RWPE2 (cell line): Measurements from ENCODE around the gene MYO1F.

Experiments
- ATAC-seq: fragments of 200-7000 bp; cut with Tn5 transposase; 3 replicates; pipeline ENCODE4 v1.9.1; 2021; ENCODE audit warnings: low read depth
- DNase-seq: peaks from one replicate; pipeline ENCODE4 v3.0.0-alpha.2; 2020; ENCODE audit warnings: low spot score
- H3K27ac ChIP-seq: fragments of 450-650 bp; 2 replicates; pipeline ENCODE4 v1.5.1; 2017; ENCODE audit warnings: mild to moderate bottlenecking; ENCODE audit not compliant: poor library complexity, severe bottlenecking
- H3K27me3 ChIP-seq: fragments of 250-450 bp; sonication (Bioruptor Pico); 2 replicates; pipeline ENCODE4 v1.5.1; 2021; ENCODE audit warnings: mild to moderate bottlenecking, moderate library complexity; ENCODE audit not compliant: insufficient read depth, poor library complexity, severe bottlenecking
- H3K36me3 ChIP-seq: fragments of 250-450 bp; sonication (Bioruptor Pico); 2 replicates; pipeline ENCODE4 v1.5.1; 2020; ENCODE audit warnings: low read depth, mild to moderate bottlenecking, moderate library complexity
- H3K4me1 ChIP-seq: fragments of 250-450 bp; sonication (Bioruptor Pico); 2 replicates; pipeline ENCODE4 v1.5.1; 2021; ENCODE audit warnings: mild to moderate bottlenecking, moderate library complexity; ENCODE audit not compliant: insufficient read depth, poor library complexity, severe bottlenecking
- H3K4me3 ChIP-seq: fragments of 250-450 bp; sonication (Bioruptor Pico); 2 replicates; pipeline ENCODE4 v1.5.1; 2021; ENCODE audit warnings: mild to moderate bottlenecking, moderate library complexity; ENCODE audit not compliant: severe bottlenecking
- H3K9me3 ChIP-seq: fragments of 250-450 bp; sonication (Bioruptor Pico); 2 replicates; pipeline ENCODE4 v1.5.1; 2021; ENCODE audit warnings: mild to moderate bottlenecking, moderate library complexity; ENCODE audit not compliant: severe bottlenecking
- TF ChIP-seq, protein P1 (sequence below): fragments of 450-650 bp; IDR thresholded peaks from one replicate; pipeline ENCODE4 v1.5.1; 2017; ENCODE audit warnings: mild to moderate bottlenecking, moderate library complexity; ENCODE audit not compliant: poor library complexity, severe bottlenecking

Gene MYO1F

GRCh38 chr19:8505680-8506401, 71.4 kb downstream of the MYO1F start:
- peak; percentile 80 for ATAC-seq
- no peak for DNase-seq
- Histone ChIP-seq H3K4me1 (no peaks in the 10 kb centered on the region), H3K4me3 (peak overlapping the region; percentile 36), H3K27ac (no peak overlapping the region), H3K9me3 (no peaks in the 10 kb centered on the region), H3K36me3 (no peaks in the 10 kb centered on the region), H3K27me3 (no peaks in the 10 kb centered on the region)
- TF ChIP-seq, protein P1, sequence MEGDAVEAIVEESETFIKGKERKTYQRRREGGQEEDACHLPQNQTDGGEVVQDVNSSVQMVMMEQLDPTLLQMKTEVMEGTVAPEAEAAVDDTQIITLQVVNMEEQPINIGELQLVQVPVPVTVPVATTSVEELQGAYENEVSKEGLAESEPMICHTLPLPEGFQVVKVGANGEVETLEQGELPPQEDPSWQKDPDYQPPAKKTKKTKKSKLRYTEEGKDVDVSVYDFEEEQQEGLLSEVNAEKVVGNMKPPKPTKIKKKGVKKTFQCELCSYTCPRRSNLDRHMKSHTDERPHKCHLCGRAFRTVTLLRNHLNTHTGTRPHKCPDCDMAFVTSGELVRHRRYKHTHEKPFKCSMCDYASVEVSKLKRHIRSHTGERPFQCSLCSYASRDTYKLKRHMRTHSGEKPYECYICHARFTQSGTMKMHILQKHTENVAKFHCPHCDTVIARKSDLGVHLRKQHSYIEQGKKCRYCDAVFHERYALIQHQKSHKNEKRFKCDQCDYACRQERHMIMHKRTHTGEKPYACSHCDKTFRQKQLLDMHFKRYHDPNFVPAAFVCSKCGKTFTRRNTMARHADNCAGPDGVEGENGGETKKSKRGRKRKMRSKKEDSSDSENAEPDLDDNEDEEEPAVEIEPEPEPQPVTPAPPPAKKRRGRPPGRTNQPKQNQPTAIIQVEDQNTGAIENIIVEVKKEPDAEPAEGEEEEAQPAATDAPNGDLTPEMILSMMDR: peak; percentile 86

- DNase-seq (no peak), ATAC-seq (no peak)
- no peaks in the 10 kb centered on the region for H3K4me1 ChIP-seq
- no peaks in the 10 kb centered on the region for H3K9me3 ChIP-seq
- H3K4me3 ChIP-seq: no peak overlapping the region
- TF ChIP-seq, protein P1: no peak
- H3K27me3 ChIP-seq: no peaks in the 10 kb centered on the region
- no peak overlapping the region for H3K27ac ChIP-seq
- no peaks in the 10 kb centered on the region for H3K36me3 ChIP-seq
Observed at GRCh38 chr19:8504919-8505318, 72.3 kb downstream of the MYO1F start.

DNA sequence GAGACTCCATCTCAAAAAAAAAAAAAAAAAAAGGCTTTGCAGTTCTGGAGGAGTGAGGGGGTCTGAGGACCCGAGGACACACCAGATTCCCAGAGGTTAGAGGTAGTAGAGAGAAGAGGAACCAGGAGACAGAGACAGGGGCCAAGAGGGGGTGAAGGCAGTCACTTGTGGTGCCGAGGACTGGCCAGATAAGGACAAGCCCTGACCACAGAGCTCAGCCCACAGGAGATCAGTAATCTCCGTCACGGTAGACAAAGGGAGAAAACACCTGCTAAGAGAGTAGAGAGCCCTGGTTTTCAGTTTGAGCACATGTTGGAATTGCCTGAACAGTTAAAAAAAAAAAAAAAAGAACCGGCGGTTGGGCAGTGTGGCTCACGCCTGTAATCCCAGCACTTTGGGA, 73.1 kb downstream of the MYO1F start:
- ATAC-seq (no peak), DNase-seq (no peak)
- TF ChIP-seq, protein P1: no peak

GRCh38 chr19:8503510-8503909, 73.7 kb downstream of the MYO1F start:
- Histone ChIP-seq H3K27ac (no peak overlapping the region), H3K4me1 (no peaks in the 10 kb centered on the region), H3K27me3 (no peaks in the 10 kb centered on the region), H3K9me3 (no peaks in the 10 kb centered on the region), H3K4me3 (no peak overlapping the region), H3K36me3 (no peaks in the 10 kb centered on the region)
- TF ChIP-seq, protein P1: no peak
- DNase-seq: no peak
- no peak for ATAC-seq

More for the DNA sequence above, 73.1 kb downstream of the MYO1F start:
- Histone ChIP-seq H3K9me3 (no peaks in the 10 kb centered on the region), H3K27ac (no peak overlapping the region), H3K36me3 (no peaks in the 10 kb centered on the region), H3K4me1 (no peaks in the 10 kb centered on the region), H3K4me3 (no peak overlapping the region), H3K27me3 (no peaks in the 10 kb centered on the region)

GRCh38 chr19:8501981-8502380, 75.3 kb downstream of the MYO1F start:
- Histone ChIP-seq H3K4me1 (no peaks in the 10 kb centered on the region), H3K4me3 (no peak overlapping the region), H3K36me3 (no peaks in the 10 kb centered on the region), H3K27me3 (no peaks in the 10 kb centered on the region), H3K27ac (no peak overlapping the region), H3K9me3 (no peaks in the 10 kb centered on the region)
- no peak for DNase-seq
- ATAC-seq: no peak
- TF ChIP-seq, protein P1: no peak
